GM12874 (cell line): ENCODE measurements around the gene CAPZB.

Experiments used
- TF ChIP-seq, protein P1 (sequence below): IDR thresholded peaks from 2 replicates; pipeline ENCODE4 v1.5.1; 2011; ENCODE audit warnings: low read depth, mild to moderate bottlenecking, control low read depth, low read length, moderate library complexity; ENCODE audit not compliant: insufficient read depth

CAPZB gene

DNA sequence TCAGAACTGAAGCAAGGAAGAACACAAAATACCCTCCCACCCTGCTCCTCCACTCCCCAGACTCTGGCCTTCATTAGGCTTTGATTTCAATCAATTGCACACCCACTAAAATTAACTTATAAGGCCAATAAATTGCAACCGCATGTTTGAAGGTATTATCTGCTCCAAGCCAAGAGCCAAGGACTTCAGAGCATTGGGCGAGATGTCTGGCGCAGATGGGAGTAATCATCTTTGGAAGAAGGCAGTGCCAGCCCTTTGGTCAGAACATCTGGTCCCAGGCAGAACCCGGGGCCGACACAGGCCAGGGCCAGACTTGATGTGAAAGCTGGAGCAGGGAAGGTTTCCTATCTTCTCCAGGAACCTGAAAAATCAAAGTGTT is 113.2 kb downstream of the CAPZB start:
- TF ChIP-seq, protein P1, sequence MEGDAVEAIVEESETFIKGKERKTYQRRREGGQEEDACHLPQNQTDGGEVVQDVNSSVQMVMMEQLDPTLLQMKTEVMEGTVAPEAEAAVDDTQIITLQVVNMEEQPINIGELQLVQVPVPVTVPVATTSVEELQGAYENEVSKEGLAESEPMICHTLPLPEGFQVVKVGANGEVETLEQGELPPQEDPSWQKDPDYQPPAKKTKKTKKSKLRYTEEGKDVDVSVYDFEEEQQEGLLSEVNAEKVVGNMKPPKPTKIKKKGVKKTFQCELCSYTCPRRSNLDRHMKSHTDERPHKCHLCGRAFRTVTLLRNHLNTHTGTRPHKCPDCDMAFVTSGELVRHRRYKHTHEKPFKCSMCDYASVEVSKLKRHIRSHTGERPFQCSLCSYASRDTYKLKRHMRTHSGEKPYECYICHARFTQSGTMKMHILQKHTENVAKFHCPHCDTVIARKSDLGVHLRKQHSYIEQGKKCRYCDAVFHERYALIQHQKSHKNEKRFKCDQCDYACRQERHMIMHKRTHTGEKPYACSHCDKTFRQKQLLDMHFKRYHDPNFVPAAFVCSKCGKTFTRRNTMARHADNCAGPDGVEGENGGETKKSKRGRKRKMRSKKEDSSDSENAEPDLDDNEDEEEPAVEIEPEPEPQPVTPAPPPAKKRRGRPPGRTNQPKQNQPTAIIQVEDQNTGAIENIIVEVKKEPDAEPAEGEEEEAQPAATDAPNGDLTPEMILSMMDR = no peak

DNA sequence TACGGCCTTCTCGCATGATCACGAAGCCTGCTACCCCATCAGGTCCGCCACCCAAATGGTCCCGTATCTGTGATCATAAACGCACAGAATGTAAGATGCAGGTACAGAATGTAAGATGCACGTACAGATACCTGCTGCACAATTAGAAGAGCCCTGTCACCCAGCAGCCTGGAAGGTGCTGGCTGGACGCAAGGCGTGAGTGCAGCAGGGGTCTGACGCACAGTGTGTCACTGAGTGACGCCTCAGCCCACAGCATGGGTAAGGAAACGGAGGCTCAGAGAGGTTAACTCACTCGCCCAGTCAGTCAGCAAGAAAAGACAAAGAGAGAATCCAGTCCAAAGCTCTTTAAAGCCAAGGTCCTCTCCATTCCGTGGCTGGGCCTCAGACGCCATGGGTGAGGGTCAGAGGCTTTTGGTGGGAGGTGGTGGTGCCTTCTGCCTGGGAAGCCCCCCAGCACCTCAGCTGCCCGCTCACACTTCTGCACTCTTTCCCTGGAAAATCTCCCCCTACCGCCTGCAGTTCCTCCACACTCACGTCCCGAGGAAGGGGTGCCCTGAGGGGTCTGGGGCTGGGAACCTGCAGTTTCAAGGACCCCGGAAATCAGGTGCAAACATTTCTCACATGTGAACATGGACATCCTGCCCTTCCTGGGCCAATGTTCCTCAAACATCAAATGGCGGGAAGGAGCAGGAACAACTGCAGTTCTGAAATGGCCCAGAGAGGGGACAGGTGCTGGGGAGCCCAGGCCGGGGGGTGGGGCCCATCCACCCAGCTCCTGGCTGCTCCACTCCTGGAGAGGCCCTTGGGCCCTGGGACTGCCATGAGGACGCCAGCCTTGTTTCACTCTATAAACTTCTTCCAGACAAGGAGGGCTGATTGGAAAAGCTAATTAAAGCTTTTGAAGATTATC is 113.9 kb downstream of the CAPZB start:
- TF ChIP-seq, protein P1 = no peak

DNA sequence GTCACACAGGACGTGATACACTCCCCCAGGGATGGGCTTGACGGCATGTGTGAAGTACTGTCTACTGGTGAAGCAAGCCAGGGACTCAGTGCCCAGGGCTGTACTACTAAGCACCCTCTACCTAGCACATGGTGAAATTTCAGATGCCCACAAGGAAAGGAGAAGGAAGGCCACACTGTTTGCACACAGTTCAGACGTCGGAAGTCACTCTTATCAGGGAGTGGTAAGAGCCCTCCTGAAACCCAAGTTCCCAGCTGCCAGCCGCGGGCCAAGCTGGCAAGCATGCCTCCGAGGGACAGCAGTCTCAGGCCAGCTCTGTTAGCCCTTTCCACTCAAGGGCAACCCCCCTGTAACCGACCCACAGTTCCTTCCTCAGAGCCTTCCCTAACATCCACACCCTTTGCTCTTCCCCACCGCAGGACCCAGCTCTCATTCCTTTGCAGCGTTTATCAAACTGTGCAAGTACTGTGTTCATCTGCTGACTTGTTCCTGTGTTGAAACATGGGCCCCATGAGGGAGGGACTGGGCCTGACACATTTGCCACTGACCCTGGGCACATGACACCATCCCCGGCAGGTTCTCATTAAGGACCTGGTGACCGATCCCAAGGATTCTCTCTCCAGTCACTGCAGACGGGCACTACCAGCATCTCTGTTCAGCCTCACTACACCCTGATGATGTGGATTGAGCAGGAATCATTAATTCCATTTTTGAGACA is 114.7 kb downstream of the CAPZB start:
- TF ChIP-seq, protein P1 = no peak

DNA sequence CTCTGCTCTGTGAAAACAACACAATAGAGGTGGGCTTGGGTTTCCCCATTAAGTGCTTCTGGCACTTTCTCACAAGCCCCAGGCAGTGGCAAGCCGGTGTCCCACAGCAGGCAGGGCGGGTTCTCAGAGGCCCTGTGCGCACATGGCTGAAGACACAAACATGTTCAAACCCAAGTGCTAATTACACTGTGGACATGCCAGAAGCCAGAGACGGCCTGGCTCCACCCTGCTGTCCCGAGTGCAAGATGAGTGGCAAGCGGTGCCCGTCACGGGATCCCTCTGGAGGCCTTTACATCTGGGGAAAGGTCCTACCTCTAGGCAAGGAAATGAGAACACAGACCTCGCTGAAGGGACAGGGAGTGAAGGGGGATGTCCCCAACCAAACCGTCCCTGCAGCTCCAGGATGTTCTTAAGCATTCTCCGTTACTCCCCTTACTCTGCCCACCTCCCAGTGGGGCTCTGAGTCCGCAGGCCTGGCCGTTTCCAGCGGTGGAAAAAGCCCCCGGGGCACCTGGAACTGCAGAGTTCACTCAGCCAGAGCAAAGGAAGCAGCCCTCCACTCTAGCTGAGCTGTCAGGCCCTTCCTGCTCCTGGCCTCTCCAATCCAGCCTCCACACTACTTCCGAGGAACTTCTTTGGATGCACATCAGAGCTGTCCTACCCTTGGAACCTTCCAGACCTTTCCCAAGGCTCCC is 115.8 kb downstream of the CAPZB start:
- TF ChIP-seq, protein P1 = no peak

DNA sequence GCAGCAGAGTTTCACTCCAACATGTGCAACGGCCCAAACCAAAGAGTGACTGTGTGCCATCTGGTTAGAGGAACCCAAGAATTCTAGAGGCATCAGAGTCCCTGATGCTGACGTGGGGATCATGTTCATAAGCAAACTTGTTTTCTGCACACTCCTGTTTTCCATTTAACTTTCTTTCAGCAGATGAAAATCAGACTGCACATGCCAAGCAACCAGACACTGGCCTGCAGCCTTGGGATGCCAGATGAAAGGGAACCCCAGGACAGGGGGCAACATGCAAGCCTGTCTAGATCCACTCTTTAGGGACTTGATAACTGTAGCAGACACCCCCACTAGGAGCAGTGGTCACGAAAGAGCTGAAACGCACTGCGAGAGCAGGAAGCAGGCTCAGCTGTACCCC is 116.4 kb downstream of the CAPZB start:
- TF ChIP-seq, protein P1 = no peak

DNA sequence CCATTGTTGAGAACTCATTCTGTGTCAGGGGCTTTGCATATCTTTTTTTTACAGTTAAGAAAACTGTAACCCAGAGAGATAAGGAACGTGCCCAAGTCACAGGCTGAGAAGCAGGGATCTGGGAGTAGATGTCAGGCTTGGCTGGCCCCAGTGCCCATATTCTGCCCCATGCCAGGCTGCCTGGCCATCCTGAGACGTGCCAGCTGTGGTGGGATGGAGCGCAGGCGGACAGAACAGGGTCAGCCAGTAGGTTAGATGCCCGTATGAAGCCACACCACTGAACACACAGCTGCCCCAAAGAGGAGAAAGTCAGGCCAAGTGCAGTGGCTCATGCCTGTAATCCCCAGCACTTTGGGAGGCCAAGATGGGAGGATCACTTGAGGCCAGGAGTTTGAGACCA is 117.3 kb downstream of the CAPZB start:
- TF ChIP-seq, protein P1 = no peak

DNA sequence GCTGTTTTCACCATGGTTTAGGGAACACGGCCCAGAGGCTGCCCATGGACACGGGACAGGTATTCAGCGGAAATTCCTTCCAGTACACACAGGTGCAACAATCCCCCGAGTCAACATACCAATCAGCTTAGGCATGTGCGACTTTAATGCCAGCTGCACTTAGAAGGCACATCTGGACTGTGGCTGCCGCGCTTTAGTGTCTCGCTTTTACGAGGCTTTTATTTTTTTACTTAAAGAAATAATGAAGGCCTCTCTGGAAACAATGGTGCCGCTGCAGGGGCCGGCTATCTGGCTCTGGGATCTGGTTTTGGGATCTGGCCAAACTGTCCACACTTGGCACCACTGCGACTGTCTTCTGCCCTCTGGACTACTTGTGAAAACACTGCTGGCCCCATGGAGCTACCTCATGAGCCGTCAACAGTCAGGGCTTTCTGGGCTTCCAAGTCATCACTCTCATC is 117.7 kb downstream of the CAPZB start:
- TF ChIP-seq, protein P1 = no peak
